Astrocyte of the spinal cord (primary cell): ENCODE data around the gene ERBB4.

Experiments used
- DNase-seq: peaks from one replicate; pipeline ENCODE4 v3.0.0; 2011; ENCODE audit warnings: low read depth, low spot score
- H3K4me3 ChIP-seq: 2 replicates; pipeline ENCODE4 v1.5.1; 2011; ENCODE audit warnings: low read depth, mild to moderate bottlenecking, low read length, moderate library complexity
- CTCF ChIP-seq: IDR thresholded peaks from 2 replicates; pipeline ENCODE4 v1.5.1; 2012; ENCODE audit warnings: low read depth, mild to moderate bottlenecking, low read length, inconsistent platforms
- in situ Hi-C: cut with HindIII; loops from 2 replicates; pipeline ENCODE4 v1.10.0; 2017; ENCODE audit warnings: low sequenced_read_pairs

The ERBB4 gene

GRCh38 chr2:212409560-212409959 lies 129.0 kb downstream of the ERBB4 start:
- DNase-seq: no peak
- no peak overlapping the region for H3K4me3 ChIP-seq
- in situ Hi-C loops: no loop called here
- TF ChIP-seq CTCF: no peak

- no peak for DNase-seq
Measured at GRCh38 chr2:212408524-212408923, 130.1 kb downstream of the ERBB4 start.

GRCh38 chr2:212406716-212407115 lies 131.9 kb downstream of the ERBB4 start:
- TF ChIP-seq CTCF: no peak
- in situ Hi-C loops: no loop called here
- H3K4me3 ChIP-seq: no peak overlapping the region
- DNase-seq: no peak

More at GRCh38 chr2:212408524-212408923, 130.1 kb downstream of the ERBB4 start:
- in situ Hi-C loops: no loop called here
- no peak overlapping the region for H3K4me3 ChIP-seq
- TF ChIP-seq CTCF: no peak

- TF ChIP-seq CTCF: no peak
- DNase-seq: no peak
- in situ Hi-C loops: no loop called here
- no peak overlapping the region for H3K4me3 ChIP-seq
Measured at GRCh38 chr2:212402316-212402715, 136.3 kb downstream of the ERBB4 start.

- no peak overlapping the region for H3K4me3 ChIP-seq
- no peak for TF ChIP-seq CTCF
- DNase-seq: no peak
- in situ Hi-C loops: no loop called here
Measured at GRCh38 chr2:212398316-212398715, 140.3 kb downstream of the ERBB4 start.

- H3K4me3 ChIP-seq: no peak overlapping the region
- in situ Hi-C loops: no loop called here
- no peak for TF ChIP-seq CTCF
- DNase-seq: no peak
Measured at GRCh38 chr2:212392544-212392943, 146.1 kb downstream of the ERBB4 start.

- H3K4me3 ChIP-seq: no peak overlapping the region
- in situ Hi-C loops: no loop called here
- no peak for TF ChIP-seq CTCF
- DNase-seq: peak; percentile 47
Measured at GRCh38 chr2:212392043-212392442, 146.6 kb downstream of the ERBB4 start.
